GM19395 (cell line): ENCODE results near the gene ADPGK.

Experiments
- ATAC-seq: cut with Tn5 transposase; IDR thresholded peaks from one replicate; pipeline ENCODE4 v1.9.1; 2021; ENCODE audit warnings: mild to moderate bottlenecking, moderate library complexity; ENCODE audit not compliant: unreplicated experiment

The ADPGK gene

GRCh38 chr15:72790302-72790910 is 6.8 kb upstream of the ADPGK start:
- no peak for ATAC-seq

- no peak for ATAC-seq
Observed at GRCh38 chr15:72787526-72787925, 4.0 kb upstream of the ADPGK start.

GRCh38 chr15:72786676-72787345 is 3.3 kb upstream of the ADPGK start:
- no peak for ATAC-seq

- ATAC-seq: no peak
Observed at GRCh38 chr15:72786242-72786641, 2.7 kb upstream of the ADPGK start.

- no peak for ATAC-seq
Observed at GRCh38 chr15:72785841-72786240, 2.3 kb upstream of the ADPGK start.

GRCh38 chr15:72785432-72785831 is 1.9 kb upstream of the ADPGK start:
- ATAC-seq: no peak

GRCh38 chr15:72784456-72784876 is 908 bp upstream of the ADPGK start:
- no peak for ATAC-seq

- ATAC-seq: peak; percentile 47
Observed at GRCh38 chr15:72783004-72783639, 436 bp downstream of the ADPGK start.

GRCh38 chr15:72782274-72783003 is 1.1 kb downstream of the ADPGK start:
- ATAC-seq: no peak

GRCh38 chr15:72781631-72782030 is 1.9 kb downstream of the ADPGK start:
- ATAC-seq: no peak

- ATAC-seq: no peak
Observed at GRCh38 chr15:72778796-72779195, 4.8 kb downstream of the ADPGK start.

- ATAC-seq: no peak
Observed at GRCh38 chr15:72774696-72775383, 8.7 kb downstream of the ADPGK start.

- ATAC-seq: no peak
Observed at GRCh38 chr15:72771329-72771725, 12.2 kb downstream of the ADPGK start.

GRCh38 chr15:72770673-72771328 is 12.8 kb downstream of the ADPGK start:
- no peak for ATAC-seq

GRCh38 chr15:72766780-72767179 is 16.8 kb downstream of the ADPGK start:
- no peak for ATAC-seq

GRCh38 chr15:72766025-72766424 is 17.5 kb downstream of the ADPGK start:
- no peak for ATAC-seq

- no peak for ATAC-seq
Observed at GRCh38 chr15:72764656-72765055, 18.9 kb downstream of the ADPGK start.

- no peak for ATAC-seq
Observed at GRCh38 chr15:72760590-72761260, 22.8 kb downstream of the ADPGK start.

- no peak for ATAC-seq
Observed at GRCh38 chr15:72758182-72758581, 25.4 kb downstream of the ADPGK start.

- no peak for ATAC-seq
Observed at GRCh38 chr15:72754096-72754495, 29.5 kb downstream of the ADPGK start.
